ENCODE results near the gene C2CD2.

DNA sequence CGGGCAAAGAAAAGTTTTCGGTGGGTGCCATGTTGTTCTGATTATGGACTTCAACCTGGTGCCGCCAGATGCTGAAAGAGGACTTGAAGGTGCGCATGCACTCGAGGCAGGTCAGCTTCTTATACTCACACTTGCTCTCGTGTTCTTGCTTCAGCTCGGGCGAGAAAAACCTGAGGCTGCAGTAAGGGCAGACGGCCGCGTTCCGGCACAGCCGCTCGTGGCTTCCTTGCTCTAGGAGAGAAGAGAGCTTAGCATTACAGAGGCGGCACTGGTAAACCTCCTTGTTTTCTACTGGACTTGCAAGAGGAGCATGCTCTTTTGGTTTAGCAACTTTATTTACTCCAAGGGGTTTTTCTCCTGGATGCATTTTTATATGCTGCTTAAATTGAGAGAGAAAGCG, 37.8 kb upstream of the C2CD2 start:
- TF ChIP-seq CTCF (conservative IDR thresholded peaks at IDR 0.05; ENCODE audit: low read length) (no peak), EZH2phosphoT487 (IDR thresholded peaks at IDR 0.05; ENCODE audit: borderline replicate concordance) (no peak)
